ENCODE measurements around the gene RPS2. TPM values are rescaled to one million over a fixed set of nuclear protein-coding genes. Genes with fewer than 3 reads are reported as not detected.

The RPS2 gene
- total RNA-seq, 1 experiment from 2014 or later: 6,554 TPM

Small RNAs within 50 kb of the gene (small RNA-seq; reads per million reads assigned to genes)
- 0 reads per million in 2 experiments for gene AC005363.2
- gene RN7SL219P: 0 to 0.12 reads per million in 2 experiments
- gene SNORA10: 0 reads per million in 2 experiments
- 0 reads per million in 2 experiments for gene SNORA64

Other genes with a start within 250 kb of the RPS2 start
- 42.0 and 53.3 TPM in 2 replicates for gene NME3, start 193.3 kb downstream of the RPS2 start, total RNA-seq (2014; rRNA removed; shearing (Covaris generic))
- gene EME2, start 192.0 kb downstream of the RPS2 start, total RNA-seq (2014; rRNA removed; shearing (Covaris generic)): 6.0 and 6.9 TPM in 2 replicates
- gene MRPS34, start 191.7 kb downstream of the RPS2 start, total RNA-seq (2014; rRNA removed; shearing (Covaris generic)): 91.2 and 104 TPM in 2 replicates
- gene SPSB3, start 182.3 kb downstream of the RPS2 start, total RNA-seq (2014; rRNA removed; shearing (Covaris generic)): 19.7 and 21.0 TPM in 2 replicates
- gene NUBP2, start 181.9 kb downstream of the RPS2 start, total RNA-seq (2014; rRNA removed; shearing (Covaris generic)): 50.2 and 59.3 TPM in 2 replicates
- gene IGFALS, start 171.1 kb downstream of the RPS2 start, total RNA-seq (2014; rRNA removed; shearing (Covaris generic)): not detected in 2 replicates
- 63.2 and 73.9 TPM in 2 replicates for gene HAGH, start 138.0 kb downstream of the RPS2 start, total RNA-seq (2014; rRNA removed; shearing (Covaris generic))
- 29.2 and 33.0 TPM in 2 replicates for gene FAHD1, start 137.6 kb downstream of the RPS2 start, total RNA-seq (2014; rRNA removed; shearing (Covaris generic))
- gene MEIOB, start 92.7 kb downstream of the RPS2 start, total RNA-seq (2014; rRNA removed; shearing (Covaris generic)): 0.97 and 2.5 TPM in 2 replicates
- 0.97 and 1.2 TPM in 2 replicates for gene HS3ST6, start 46.4 kb downstream of the RPS2 start, total RNA-seq (2014; rRNA removed; shearing (Covaris generic))
- gene MSRB1, start 21.6 kb downstream of the RPS2 start, total RNA-seq (2014; rRNA removed; shearing (Covaris generic)): 5.8 and 7.4 TPM in 2 replicates
- not detected in 2 replicates for gene RPL3L, start 10.1 kb downstream of the RPS2 start, total RNA-seq (2014; rRNA removed; shearing (Covaris generic))
- gene NDUFB10, start 5.3 kb downstream of the RPS2 start, total RNA-seq (2014; rRNA removed; shearing (Covaris generic)): 206 and 240 TPM in 2 replicates
- not detected in 2 replicates for gene RNF151, start 2.0 kb upstream of the RPS2 start, total RNA-seq (2014; rRNA removed; shearing (Covaris generic))
- 32.0 and 34.1 TPM in 2 replicates for gene TBL3, start 7.2 kb upstream of the RPS2 start, total RNA-seq (2014; rRNA removed; shearing (Covaris generic))
- gene NOXO1, start 16.6 kb upstream of the RPS2 start, total RNA-seq (2014; rRNA removed; shearing (Covaris generic)): 0.84 TPM in 1 of 2 replicates, not detected in the other
- 26.1 and 30.8 TPM in 2 replicates for gene GFER, start 19.4 kb upstream of the RPS2 start, total RNA-seq (2014; rRNA removed; shearing (Covaris generic))
- 4.0 and 4.5 TPM in 2 replicates for gene SYNGR3, start 25.1 kb upstream of the RPS2 start, total RNA-seq (2014; rRNA removed; shearing (Covaris generic))
- 35.1 and 37.1 TPM in 2 replicates for gene ZNF598, start 45.0 kb upstream of the RPS2 start, total RNA-seq (2014; rRNA removed; shearing (Covaris generic))
- 3.4 and 4.8 TPM in 2 replicates for gene NPW, start 55.0 kb upstream of the RPS2 start, total RNA-seq (2014; rRNA removed; shearing (Covaris generic))
- gene NHERF2, start 62.1 kb upstream of the RPS2 start, total RNA-seq (2014; rRNA removed; shearing (Covaris generic)): 11.1 and 13.3 TPM in 2 replicates
- 18.0 and 20.2 TPM in 2 replicates for gene NTHL1, start 83.0 kb upstream of the RPS2 start, total RNA-seq (2014; rRNA removed; shearing (Covaris generic))
- gene TSC2, start 83.2 kb upstream of the RPS2 start, total RNA-seq (2014; rRNA removed; shearing (Covaris generic)): 33.8 and 38.5 TPM in 2 replicates
- gene PKD1, start 171.1 kb upstream of the RPS2 start, total RNA-seq (2014; rRNA removed; shearing (Covaris generic)): 98.8 and 119 TPM in 2 replicates
- 0.66 and 1.2 TPM in 2 replicates for gene RAB26, start 183.8 kb upstream of the RPS2 start, total RNA-seq (2014; rRNA removed; shearing (Covaris generic))
- gene TRAF7, start 191.0 kb upstream of the RPS2 start, total RNA-seq (2014; rRNA removed; shearing (Covaris generic)): 52.8 and 55.6 TPM in 2 replicates
- gene CASKIN1, start 231.8 kb upstream of the RPS2 start, total RNA-seq (2014; rRNA removed; shearing (Covaris generic)): 0.50 and 1.5 TPM in 2 replicates
- gene MLST8, start 240.6 kb upstream of the RPS2 start, total RNA-seq (2014; rRNA removed; shearing (Covaris generic)): 58.5 and 58.7 TPM in 2 replicates
- 2.1 and 2.9 TPM in 2 replicates for gene BRICD5, start 246.0 kb upstream of the RPS2 start, total RNA-seq (2014; rRNA removed; shearing (Covaris generic))

Data from NCI-H460 (cell line).